ENCODE measurements around the gene MARCHF9.

- TF ChIP-seq GATA2 (IDR thresholded peaks at IDR 0.05; ENCODE audit: low read depth, low read length) (no peak), GATA3 (IDR thresholded peaks at IDR 0.05; ENCODE audit: low read depth, low read length) (no peak)
Observed at GRCh38 chr12:57781801-57782200, 26.9 kb downstream of the MARCHF9 start.
